HepG2 (cell line): Measurements from ENCODE around the gene SSX2IP.

Source experiments
- CHD4 ChIP-seq: fragments of 200-600 bp; sonication (generic); IDR thresholded peaks from 2 replicates; pipeline ENCODE4 v1.7.0; 2017; ENCODE audit warnings: mild to moderate bottlenecking, low read length, borderline replicate concordance
- ELF4 ChIP-seq: sonication (generic); formaldehyde crosslinking; IDR thresholded peaks from 2 replicates; pipeline ENCODE4 v1.5.0; 2020; ENCODE audit warnings: missing genetic modification reagents, mild to moderate bottlenecking, moderate library complexity, borderline replicate concordance
- FIP1L1 ChIP-seq: fragments of 200-400 bp; formaldehyde crosslinking; IDR thresholded peaks from 2 replicates; pipeline ENCODE4 v1.6.1; 2018; ENCODE audit warnings: low read depth, mild to moderate bottlenecking, low read length, moderate library complexity, borderline replicate concordance; ENCODE audit not compliant: insufficient read depth
- RAD21 ChIP-seq: fragments of 450-650 bp; formaldehyde crosslinking; IDR thresholded peaks from 2 replicates; pipeline ENCODE4 v1.5.0; 2020; ENCODE audit warnings: mild to moderate bottlenecking
- RFX5 ChIP-seq: IDR thresholded peaks from 2 replicates; pipeline ENCODE4 v1.6.1; 2011; ENCODE audit warnings: low read depth, low read length, improper control_type of control experiment
- TCF7L2 ChIP-seq: IDR thresholded peaks from 2 replicates; pipeline ENCODE4 v1.6.1; 2011; ENCODE audit warnings: mild to moderate bottlenecking, low read depth, low read length, moderate library complexity
- TOE1 ChIP-seq: sonication (generic); formaldehyde crosslinking; IDR thresholded peaks from 2 replicates; pipeline ENCODE4 v1.4.0; 2020; ENCODE audit warnings: mild to moderate bottlenecking, missing genetic modification reagents
- YY1 ChIP-seq: IDR thresholded peaks from 2 replicates; pipeline ENCODE4 v1.6.1; 2011; ENCODE audit warnings: low read length, low read depth, moderate library complexity, mild to moderate bottlenecking; ENCODE audit not compliant: insufficient read depth, insufficient replicate concordance
- ZNF510 ChIP-seq: sonication (generic); formaldehyde crosslinking; IDR thresholded peaks from 2 replicates; pipeline ENCODE4 v1.4.0; 2020; ENCODE audit warnings: low read depth, mild to moderate bottlenecking, missing genetic modification reagents
- TF ChIP-seq, protein P1 (sequence below): sonication (generic); formaldehyde crosslinking; IDR thresholded peaks from 2 replicates; pipeline ENCODE4 v1.8.0; 2022; ENCODE audit warnings: mild to moderate bottlenecking, missing genetic modification reagents, borderline replicate concordance
- TF ChIP-seq, protein P2 (sequence below): sonication (generic); formaldehyde crosslinking; IDR thresholded peaks from 2 replicates; pipeline ENCODE4 v1.8.0; 2022; ENCODE audit warnings: missing genetic modification reagents, mild to moderate bottlenecking, inconsistent platforms, borderline replicate concordance
- TF ChIP-seq, protein P3 (sequence below): sonication (generic); formaldehyde crosslinking; IDR thresholded peaks from 2 replicates; pipeline ENCODE4 v1.4.0; 2020; ENCODE audit warnings: mild to moderate bottlenecking, low read depth, missing genetic modification reagents

DNA sequence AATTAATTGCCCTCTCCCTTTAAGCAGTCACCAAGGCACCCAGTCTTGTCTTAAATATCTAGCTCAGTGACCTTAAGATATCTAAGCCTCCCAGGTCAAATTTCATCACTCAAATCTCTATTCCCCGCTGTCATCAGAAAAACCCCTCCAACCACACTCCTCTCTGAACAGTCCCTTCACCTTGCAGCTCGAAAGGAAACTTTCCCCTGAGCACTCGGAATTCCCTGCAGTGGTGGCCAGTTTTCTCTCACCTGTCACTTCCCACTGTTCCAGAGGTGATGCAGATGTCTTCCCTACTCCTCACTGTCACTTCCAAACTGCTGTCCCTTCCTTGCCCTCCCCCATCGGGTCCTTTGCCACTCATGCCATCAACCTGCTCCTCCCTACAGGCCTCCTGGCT lies 15.3 kb upstream of the SSX2IP start:
- TF ChIP-seq YY1 (no peak), RAD21 (CRISPR knock-in tag) (no peak), RFX5 (no peak), CHD4 (no peak), TOE1 (CRISPR knock-in tag) (no peak), TCF7L2 (no peak), FIP1L1 (no peak), ELF4 (CRISPR knock-in tag) (no peak), ZNF510 (CRISPR knock-in tag) (no peak)
- TF ChIP-seq, protein P1, sequence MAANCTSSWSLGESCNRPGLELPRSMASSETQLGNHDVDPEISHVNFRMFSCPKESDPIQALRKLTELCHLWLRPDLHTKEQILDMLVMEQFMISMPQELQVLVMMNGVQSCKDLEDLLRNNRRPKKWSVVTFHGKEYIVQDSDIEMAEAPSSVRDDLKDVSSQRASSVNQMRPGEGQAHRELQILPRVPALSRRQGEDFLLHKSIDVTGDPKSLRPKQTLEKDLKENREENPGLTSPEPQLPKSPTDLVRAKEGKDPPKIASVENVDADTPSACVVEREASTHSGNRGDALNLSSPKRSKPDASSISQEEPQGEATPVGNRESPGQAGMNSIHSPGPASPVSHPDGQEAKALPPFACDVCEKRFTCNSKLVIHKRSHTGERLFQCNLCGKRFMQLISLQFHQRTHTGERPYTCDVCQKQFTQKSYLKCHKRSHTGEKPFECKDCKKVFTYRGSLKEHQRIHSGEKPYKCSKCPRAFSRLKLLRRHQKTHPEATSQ (CRISPR knock-in tag) = no peak
- TF ChIP-seq, protein P2, sequence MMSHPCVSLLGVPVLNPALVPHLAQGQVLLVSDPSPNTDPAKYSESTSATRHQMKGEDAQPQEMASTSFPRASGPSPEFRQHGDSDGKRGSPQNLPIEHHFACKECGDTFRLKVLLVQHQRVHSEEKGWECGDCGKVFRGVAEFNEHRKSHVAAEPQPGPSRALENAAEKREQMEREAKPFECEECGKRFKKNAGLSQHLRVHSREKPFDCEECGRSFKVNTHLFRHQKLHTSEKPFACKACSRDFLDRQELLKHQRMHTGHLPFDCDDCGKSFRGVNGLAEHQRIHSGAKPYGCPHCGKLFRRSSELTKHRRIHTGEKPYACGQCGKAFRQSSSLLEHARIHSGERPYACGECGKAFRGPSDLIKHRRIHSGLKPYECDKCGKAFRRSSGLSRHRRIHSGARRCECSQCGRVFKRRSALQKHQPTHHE (CRISPR knock-in tag) = no peak
- TF ChIP-seq, protein P3, sequence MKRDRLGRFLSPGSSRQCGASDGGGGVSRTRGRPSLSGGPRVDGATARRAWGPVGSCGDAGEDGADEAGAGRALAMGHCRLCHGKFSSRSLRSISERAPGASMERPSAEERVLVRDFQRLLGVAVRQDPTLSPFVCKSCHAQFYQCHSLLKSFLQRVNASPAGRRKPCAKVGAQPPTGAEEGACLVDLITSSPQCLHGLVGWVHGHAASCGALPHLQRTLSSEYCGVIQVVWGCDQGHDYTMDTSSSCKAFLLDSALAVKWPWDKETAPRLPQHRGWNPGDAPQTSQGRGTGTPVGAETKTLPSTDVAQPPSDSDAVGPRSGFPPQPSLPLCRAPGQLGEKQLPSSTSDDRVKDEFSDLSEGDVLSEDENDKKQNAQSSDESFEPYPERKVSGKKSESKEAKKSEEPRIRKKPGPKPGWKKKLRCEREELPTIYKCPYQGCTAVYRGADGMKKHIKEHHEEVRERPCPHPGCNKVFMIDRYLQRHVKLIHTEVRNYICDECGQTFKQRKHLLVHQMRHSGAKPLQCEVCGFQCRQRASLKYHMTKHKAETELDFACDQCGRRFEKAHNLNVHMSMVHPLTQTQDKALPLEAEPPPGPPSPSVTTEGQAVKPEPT = no peak
